HS-5 (cell line): ENCODE data around the gene SAMD4A.
"Not testable (repeated sequence)": the region's sequence is repeated elsewhere in the genome, so short reads cannot be mapped to it uniquely, and the experiment has no call there.

Experiments used
- DNase-seq: peaks from one replicate; pipeline ENCODE4 v3.0.0-alpha.2; 2012; ENCODE audit warnings: low read depth

The SAMD4A gene

DNA sequence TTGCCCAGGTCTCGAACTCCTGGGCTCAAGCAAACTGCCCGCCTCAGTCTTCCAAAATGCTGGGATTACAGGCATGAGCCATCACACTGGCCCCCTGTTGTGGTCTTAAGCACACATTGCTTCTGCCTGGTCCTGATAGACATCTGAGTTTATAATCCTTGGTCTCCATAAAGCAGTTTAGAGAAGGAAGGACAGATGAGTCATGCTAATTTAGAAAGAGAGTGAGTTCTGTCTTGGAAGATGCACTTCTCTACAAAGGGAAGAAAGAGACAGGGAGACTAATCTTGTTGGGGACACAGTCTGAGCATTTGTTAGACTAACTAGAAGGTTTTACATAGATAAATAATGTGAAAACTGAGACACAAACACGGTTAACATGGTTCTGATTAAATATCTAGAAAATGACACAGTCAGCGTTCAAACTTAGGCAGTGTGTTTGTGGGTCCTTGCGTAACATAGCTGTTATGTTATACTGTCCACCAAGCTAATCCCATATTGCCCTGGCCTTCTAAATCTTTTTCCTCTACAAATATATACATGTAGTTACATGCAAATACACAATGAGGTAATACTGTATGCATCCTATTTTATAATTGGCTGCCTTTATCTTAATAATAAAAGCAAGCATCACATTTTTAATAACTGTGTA is 31.0 kb downstream of the SAMD4A start:
- no peak for DNase-seq

DNA sequence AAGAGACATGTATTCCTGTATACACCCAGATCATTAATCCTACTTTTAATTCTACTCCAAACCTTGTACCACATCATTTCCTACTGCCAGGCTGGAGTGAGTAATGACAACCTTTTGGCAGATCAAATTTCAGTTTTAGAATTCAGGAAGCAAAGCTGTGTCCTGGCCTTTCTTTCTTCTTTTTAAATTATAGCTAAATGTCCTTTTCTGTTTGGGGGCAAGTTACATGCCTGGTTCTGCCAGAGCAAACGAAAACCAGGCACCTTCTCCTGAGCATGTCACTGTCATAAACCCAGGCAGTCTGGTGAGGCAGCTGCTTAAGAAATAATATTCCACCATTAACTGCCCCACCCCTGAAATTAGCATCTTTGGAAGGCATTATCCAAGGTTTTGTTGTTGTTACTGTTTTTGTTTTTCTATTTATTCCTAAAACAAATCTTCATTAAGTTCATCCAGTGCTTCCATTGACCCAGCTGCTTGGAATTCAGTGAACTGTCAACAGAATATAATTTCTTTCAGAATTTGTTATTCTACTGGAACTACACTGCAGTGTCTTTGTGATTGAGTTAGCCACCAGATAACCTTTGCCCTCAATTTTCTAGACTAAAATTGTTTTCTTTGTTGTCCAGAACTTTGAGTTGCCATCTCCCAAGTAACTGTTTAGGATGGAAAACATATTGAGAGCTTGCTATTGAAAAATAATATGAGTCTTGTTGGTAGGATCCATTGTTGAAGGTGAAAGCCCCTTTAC is 33.2 kb downstream of the SAMD4A start:
- DNase-seq, result no peak

DNA sequence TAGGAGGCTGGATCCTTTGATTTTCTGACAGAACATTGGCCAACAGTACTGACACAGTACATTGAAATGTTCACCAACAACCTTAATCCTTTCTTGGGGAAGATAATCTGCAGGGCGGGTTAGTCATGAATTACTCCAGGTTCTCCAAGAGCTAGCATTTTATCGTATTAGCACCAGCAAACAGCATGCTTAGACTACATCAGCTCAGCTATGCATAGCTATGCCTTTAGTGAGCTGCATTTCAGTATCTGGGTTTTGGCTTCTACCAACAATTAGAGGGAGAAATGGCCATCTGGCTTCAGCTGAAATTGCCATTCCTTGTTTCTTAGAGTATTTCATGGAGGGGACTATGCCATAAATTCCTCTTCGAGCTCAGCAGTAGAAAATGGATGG is 33.8 kb downstream of the SAMD4A start:
- DNase-seq, result no peak

DNA sequence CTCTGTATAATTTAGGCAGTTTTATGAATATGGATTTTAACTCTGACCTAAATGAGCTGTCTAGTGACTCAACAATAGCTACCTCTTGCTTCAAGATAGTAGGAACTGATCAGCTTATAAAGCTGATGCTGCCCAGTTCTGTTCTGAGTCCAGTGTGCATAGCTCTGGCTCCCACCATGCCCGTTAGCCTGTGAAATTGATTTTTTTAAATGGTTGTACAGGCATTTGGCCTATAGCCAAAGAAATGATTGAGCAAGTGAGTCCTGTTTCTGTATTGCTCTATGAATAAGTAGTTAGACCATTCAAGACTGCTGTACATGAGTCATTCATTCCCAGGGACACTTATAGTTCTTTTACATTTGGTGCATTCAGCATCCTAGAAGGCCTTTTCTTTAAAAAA is 36.4 kb downstream of the SAMD4A start:
- peak; percentile 83 for DNase-seq

DNA sequence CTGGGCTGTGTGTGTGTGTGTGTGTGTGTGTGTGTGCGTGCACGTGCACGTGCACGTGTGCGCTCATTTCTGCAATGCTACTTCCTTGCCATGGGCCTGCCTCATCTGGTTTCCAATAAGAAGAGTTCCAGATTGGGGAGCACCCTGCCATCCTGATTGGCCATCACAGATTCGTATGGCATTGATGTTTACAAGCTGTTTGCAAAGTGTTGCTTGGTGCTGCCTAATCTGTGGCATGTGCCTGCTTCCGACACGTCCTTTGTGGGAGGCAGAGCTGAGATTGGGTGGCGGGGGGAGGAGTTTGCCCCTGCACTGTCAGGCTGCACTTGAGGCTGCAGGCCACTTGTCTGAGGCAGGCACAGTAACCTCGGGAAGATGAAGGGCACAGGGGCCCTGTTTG is 39.2 kb downstream of the SAMD4A start:
- DNase-seq, result no peak

DNA sequence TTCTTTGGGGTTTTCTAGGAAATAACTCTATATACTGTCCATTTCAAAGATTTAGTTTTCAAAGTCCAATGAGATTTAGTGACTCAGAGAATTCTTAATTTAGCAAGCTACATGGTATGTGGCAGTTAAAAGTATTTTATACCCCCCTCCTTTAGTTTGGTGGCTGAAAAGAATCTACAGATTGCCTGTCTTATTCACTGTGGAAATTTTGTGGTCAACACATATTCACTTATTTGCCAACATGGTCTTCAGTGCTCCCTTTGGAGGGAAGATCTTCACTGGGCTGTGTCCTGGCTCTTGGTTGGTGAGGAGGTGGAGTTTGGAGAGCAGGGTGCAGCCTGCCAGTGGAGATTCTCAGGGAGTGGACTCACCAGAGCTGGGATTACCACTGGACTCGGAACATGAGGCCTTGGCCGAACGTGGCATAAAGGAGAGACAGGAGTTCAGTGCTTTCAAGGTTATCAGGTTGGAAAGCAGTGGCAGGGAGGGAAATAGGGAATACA is 39.8 kb downstream of the SAMD4A start:
- DNase-seq, result no peak

DNA sequence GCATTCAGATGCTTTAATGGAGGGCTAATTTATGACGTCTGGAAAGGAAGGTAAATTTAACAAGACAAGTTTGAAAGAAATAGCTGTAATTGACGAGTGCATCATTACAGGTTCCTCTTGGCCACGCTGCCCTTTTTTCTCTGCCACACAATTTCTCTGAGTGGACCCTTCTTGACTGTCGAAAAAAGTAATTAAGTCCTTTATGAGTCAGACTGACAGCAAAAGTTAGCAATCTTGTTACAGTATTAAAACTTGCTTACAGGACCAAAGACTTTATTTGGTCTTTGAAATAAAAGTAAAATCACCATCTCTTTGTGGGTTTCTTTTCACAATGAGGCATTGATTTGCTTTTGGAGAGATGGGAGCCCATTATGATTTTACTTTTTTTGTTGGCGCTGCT is 42.6 kb downstream of the SAMD4A start:
- no peak for DNase-seq

DNA sequence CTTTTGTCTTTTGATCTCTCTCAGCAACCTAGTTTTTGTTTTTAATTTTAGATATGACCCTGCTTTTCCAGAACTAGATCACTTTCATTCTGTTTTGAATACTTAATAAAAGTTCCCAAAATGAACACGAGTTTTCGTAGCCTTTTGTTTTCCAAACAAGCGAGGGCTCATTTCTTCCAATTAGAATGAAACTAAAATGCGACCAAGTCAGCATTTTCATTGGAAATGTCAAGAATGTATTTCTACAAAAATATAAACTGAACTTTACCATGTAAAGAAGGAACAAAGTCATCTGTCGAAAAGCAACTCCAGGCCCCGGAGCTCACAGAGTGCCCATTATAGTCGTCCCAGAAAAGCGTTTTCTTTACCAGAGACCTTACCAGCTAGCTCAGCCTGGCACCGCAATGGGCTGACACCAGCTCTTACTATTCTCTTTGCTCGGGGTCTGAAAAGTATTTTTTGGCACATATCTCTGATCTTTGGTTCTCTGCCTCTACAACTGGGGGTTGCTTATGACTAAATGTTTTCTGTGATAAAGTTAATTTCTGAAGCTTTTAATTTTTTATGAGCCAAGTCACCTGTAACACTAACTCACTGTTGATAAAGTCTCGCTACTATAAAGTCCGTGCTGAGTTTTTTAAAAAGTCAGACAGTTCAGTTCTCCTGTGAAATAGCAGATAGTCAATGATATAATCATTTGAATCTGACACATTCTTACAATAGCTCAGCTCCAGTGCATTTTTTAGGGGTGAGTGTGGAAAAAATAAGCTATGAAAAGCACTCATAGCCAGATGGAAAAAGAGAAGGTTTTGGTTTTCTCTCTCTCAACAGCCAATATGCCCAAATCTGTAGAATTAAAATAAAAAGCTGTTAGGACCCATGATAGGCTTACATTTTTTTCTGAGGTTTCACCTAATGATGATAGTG is 43.4 kb downstream of the SAMD4A start:
- peak; percentile 62 for DNase-seq

DNA sequence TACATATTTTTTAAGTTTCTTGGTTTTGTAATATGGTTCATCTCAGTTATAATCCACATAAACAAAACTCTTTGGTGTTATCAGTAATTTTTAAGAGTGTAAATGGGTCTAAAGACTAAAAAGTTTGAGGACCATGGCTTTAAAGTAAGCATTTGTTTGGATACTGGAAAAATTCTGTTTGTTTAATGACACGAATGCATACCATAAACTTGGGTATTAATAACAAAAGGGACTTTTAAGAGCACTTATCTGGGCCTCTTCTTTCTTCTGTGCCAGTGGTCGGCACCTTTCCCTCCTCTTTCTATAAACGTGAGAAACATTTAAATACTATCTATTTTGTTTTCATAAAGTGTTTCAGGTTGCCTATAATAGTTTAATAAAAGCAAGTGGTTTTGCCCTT is 47.4 kb downstream of the SAMD4A start:
- no peak for DNase-seq

DNA sequence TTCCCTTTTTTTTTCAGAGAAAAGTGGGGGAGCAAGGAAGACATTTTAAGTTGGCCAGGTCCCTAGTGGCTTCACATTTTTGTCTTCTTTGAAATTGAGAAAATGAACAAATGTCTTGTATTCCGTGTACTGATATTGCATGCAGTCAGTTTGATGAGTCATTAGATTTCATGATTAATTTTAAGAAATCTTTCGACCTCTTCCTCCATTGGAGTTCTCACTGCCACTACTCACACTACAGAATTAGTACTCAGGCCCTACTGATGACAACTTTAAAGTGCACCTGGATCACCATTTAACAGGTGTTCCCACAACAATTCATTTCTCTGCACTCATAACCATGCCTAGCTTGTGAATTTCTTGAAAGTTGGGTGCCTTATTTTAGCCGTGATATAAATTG is 50.5 kb downstream of the SAMD4A start:
- DNase-seq, result no peak

DNA sequence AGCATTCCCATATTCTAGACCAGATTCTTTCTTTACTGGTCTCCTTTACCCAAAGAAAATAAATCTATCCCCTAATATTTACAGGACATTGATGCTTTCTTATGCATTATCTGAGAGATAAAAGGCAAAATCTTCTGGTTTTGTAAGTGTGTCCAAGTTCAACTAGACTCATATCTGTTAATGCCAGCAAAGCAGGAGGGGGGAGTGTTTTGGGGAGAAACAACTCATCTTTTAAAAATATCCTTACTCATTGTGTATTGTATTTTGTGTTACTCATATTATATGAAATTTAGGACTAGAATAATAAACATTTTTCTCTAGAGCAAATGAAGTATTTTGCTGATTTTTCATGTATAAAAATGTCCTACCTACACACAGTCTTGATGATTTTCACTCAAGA is 54.8 kb downstream of the SAMD4A start:
- DNase-seq, result no peak

DNA sequence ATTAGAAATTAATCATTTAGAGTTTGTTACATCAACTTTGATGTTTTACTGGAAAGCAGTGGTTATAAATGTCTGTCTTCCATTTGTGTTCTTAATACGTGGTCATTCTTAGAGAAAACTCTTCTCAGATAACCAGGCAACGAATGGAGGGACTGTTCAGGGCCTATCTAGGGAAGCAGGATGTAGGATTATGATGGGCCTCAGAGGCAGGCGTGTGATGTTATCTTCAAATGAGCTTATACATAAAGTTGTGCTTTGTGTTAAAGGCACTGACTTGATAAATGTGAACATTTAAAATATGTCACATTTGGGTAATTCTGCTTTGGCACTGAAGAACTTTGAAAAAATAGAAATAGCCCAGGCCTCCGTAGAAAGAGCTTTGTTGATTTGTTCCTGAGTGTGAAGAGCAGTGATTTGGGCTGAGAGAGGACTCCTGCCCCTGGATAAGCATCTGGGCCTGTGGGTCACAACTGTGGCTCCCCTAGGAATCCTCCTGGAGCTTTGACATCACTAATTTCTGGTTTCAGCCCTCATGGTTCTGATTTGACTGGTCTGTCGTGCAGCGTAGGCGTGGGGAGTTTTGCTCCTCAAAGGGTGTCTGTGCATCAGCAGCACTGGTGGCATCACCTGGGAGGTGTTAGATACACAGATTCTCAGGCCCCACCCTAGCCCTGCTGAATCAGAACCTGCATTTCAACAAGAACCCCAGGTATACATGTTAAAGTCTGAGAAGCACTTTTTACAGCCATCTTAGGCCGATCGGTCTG is 55.4 kb downstream of the SAMD4A start:
- no peak for DNase-seq

DNA sequence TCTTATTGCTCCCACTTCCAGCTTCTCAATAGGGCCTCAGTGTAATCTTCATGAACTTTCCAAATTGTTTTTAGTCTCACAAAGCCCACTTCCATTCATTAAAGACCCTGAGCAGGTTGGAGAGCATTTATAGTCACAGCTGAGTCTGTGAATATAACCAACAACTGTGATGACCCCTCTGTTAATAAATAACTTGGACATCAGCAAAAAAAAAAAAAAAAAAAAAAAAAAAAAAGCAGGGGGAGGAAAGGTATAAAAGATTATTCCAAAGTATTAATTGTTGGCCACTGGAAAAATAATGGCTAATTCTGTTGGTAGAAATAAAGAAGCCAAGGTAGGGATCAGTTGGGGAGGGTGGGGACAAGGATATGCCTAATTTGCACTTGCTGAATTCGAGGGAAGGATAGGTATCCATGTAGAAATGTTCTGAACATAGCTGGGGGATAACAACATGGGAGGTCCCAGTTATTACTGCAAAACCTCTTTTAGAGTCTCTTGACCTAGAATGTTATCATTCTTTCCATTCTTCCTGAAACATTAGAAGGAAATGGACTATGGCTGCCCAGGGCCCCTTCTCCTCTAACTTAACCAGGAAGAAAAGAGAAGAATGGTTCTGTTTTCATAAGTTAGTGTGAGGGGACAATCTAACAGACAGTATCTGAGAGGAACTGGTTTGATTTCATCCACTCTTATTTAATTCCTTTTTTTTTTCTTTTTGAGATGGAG is 56.5 kb downstream of the SAMD4A start:
- no peak for DNase-seq

DNA sequence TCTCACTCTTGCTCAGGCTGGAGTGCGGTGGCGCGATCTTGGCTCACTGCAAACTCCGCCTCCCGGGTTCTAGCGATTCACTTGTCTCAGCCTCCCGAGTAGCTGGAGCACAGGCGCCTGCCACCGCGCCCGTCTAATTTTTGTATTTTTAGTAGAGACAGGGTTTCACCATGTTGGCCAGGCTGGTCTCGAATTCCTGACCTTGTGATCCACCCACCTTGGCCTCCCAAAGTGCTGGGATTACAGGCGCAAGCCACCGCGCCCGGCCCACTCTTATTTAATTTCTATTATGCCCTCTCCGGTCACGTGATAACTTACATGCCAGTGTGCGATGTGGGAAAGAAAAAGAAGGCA is 57.1 kb downstream of the SAMD4A start:
- not testable (repeated sequence) for DNase-seq

DNA sequence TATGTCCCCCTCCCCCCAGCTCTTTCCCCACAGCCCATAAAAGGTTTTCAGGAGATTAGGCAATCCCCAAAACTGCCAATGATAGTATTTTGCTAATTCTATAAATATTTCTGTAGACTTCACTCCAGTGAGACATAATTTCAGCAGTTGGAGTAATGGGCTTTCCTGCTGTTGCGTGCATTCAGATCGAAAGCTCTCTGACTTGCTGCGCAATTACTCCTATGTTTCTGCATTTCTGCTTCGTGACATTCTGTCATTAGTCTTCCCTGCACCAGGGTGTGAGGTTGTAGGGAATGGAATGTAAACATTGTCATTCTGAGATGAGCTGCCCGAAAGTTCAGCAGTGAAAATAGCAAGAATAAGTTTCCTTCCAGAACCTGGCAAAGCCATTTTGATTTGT is 58.2 kb downstream of the SAMD4A start:
- no peak for DNase-seq

DNA sequence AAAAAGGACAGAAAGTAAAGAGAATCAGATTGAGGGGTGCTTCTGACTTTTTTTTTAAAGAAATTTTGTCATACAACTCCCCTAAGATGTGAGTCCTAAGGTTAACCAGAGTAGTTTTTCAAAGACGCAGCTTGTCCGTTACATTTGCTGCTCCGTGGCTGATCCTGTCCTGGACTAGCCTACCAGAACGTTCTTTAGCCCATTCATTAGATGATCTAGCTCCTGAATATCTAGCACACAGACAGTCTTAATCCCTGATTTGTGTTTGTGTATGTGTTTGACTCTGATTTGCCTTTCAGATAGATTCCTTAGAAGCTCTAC is 60.3 kb downstream of the SAMD4A start:
- DNase-seq, result no peak

DNA sequence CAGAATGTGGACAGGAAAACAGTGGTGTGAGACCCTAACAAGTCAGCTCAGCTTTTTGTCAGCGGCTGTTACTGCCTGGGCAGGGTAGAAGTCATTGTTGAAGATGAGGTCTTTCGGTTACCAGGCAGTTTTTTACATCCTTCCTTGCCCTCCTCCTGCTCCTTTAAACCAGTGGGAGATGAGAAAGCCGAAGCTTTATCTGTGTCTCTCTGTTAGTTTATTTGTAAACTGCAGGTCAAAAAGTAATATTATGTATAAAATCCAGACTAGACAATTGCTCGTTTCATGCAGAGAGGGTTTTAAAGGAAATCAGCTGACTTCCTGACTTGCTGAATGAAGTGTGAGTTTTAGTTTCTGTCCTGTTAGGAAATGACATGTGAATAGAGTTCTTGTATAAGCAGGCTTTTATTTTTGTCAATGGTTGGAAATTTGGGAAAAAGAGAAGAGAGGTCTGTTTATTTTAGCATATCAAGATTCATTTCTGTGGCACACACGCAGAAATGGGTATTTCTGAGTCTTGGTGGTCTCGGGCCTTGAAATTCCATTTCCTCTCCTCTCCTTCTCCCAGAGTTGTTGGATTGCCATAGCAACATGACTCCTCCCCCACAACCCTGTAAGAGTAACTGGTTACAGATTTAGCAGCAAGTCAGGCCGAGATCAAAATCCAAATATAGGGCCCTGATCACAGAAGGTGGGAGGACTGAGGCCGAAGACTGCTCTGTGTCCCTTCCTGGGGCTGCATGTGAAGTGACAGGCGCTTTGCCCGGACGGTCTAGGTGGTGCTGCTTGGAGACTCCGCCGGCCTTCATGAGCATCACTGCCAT is 60.8 kb downstream of the SAMD4A start:
- DNase-seq, result no peak

DNA sequence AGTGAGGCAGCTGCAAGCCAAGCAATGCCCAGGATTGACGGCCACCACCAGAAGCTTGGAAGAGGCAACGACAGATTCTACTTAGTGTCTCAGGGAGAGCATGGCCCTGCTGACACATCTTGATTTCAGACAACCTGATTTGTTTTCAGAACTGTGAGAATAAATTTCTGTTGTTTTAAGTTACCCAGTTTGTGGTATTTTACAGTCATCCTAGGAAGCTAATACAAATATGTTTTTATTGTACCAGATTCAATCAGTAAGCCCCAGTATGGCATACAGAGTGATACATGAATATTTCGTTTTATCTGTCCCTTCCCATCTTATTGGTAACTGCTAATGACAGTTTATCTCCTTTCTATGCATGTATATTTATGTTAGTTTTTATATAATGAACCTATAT is 62.3 kb downstream of the SAMD4A start:
- DNase-seq, result no peak

DNA sequence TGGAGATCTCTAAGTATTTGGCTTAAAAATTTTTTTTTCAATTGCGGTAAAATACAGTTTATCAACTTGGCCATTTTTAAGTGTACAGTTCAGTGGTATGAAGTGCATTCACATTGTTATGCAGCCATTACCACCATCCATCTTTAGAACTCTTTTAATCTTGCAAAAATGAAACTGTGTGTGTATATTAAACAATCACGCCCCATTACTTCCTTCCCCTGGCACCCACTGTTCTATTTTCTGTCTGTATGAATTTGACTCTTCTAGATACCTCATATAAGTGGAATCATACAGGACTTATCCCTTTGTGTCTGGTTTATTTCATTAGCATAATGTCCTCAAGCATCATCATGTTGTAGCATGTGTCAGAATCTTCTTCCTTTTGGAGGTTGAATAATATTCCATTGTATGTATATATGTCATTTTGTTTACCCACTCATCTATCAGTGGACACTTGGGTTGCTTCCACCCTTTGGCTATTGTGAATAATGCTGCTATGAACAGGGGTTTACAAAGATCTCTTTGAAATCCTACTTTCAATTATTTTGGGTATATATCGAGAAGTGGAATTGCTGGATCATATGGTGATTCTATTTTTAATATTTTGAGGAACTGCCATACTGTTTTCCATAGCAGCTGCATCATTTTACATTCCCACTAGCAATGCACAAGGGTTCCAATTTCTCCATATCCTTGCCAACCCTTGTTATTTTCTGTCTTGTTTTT is 62.9 kb downstream of the SAMD4A start:
- DNase-seq, result no peak

DNA sequence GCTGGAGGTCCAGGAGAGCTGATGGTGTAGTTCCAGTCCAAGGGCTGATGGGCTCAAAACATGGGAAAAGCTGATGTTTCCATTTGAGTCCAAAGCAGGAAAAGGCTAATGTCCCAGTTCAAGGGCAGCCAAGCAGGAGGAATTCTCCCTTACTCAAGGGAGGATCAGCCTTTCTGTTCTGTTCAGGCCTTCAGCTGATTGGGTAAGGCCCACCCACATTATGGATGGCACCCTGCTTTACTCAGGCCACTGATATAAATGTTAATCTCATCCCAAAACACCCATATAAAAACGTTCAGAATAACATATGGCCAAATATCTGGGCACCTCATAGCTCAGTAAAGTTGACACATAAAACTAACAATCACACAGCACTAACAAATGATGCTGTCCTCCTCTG is 64.1 kb downstream of the SAMD4A start:
- no peak for DNase-seq
